ENCODE measurements around the gene FCGR1A.
"Not testable (repeated sequence)": the region's sequence is repeated elsewhere in the genome, so short reads cannot be mapped to it uniquely, and the experiment has no call there.

- TF ChIP-seq POLR2A (IDR thresholded peaks at IDR 0.05); POLR2AphosphoS5 (IDR thresholded peaks at IDR 0.05); EP300 (IDR thresholded peaks at IDR 0.05; ENCODE audit: low read depth): not testable (repeated sequence)
These were observed 13.3 kb upstream of the FCGR1A start for GRCh38 chr1:149769216-149769615.

Measured in transverse colon (tissue), 3 donors.